ENCODE data around the gene SPECC1. TPM values are rescaled to one million over a fixed set of nuclear protein-coding genes. Genes with fewer than 3 reads are reported as not detected.
"Not testable (repeated sequence)": the region's sequence is repeated elsewhere in the genome, so short reads cannot be mapped to it uniquely, and the experiment has no call there.

Gene SPECC1
- total RNA-seq, 1 experiment from 2014 or later = 128 TPM

DNA sequence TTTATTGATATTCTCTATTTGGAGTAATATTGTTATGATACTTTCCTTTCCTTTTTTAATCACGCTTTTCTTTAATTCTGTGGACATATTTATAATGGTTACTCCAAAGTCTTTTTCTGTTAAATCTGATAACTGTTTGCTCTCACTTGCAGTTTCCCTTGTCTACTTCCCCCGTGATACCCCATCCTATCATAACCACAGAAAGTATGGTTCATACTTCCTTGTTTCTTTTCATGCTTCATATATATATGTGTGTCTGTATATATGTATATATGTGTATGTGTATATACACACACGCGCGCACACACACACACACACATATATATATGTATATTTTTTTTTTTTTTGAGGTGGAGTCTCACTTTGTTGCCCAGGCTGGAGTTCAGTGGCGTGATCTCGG lies 23.5 kb downstream of the SPECC1 start:
- intact Hi-C loops (cut with micrococcal nuclease; ENCODE audit: unreplicated experiment) = no loop called here
- POLR2A ChIA-PET (ENCODE audit: unreplicated experiment) = no interaction called here
- BruUV-seq (replicated peaks) = no TSS peak

DNA sequence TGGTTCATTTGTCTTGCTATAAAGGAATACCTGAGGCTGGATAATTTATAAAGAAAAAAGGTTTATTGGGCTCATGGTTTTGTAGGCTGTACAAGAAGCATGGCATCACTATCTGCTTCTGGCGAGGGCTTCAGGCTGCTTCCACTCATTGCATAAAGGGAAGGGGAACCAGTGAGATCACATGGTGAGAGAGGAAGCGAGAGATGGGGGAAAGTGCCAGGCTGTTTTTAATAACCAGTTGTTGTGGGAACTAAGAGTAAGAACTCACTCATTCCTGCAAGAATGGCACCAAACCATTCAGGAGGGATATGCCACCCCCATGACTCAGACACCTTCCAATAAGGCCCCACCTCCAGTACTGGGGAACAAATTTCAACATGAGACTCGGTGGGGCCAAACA lies 24.3 kb downstream of the SPECC1 start:
- no peaks in the 10 kb centered on the region for H3F3A ChIP-seq (ENCODE audit: insufficient read depth, low read depth)
- H4K20me1 ChIP-seq (ENCODE audit: insufficient read depth) = no peaks in the 10 kb centered on the region
- no peaks in the 10 kb centered on the region for H3K9me2 ChIP-seq (ENCODE audit: insufficient read depth)
- H3K79me2 ChIP-seq (ENCODE audit: low read depth) = no peaks in the 10 kb centered on the region
- no peak overlapping the region for H3K4me3 ChIP-seq
- peaks cover 9% of the 10 kb centered on the region for H3K4me1 ChIP-seq (replicated peaks; ENCODE audit: insufficient read depth)
- H3K36me3 ChIP-seq (ENCODE audit: low read depth) = no peaks in the 10 kb centered on the region
- CTCF ChIA-PET = no interaction called here
- TF ChIP-seq, protein P1, sequence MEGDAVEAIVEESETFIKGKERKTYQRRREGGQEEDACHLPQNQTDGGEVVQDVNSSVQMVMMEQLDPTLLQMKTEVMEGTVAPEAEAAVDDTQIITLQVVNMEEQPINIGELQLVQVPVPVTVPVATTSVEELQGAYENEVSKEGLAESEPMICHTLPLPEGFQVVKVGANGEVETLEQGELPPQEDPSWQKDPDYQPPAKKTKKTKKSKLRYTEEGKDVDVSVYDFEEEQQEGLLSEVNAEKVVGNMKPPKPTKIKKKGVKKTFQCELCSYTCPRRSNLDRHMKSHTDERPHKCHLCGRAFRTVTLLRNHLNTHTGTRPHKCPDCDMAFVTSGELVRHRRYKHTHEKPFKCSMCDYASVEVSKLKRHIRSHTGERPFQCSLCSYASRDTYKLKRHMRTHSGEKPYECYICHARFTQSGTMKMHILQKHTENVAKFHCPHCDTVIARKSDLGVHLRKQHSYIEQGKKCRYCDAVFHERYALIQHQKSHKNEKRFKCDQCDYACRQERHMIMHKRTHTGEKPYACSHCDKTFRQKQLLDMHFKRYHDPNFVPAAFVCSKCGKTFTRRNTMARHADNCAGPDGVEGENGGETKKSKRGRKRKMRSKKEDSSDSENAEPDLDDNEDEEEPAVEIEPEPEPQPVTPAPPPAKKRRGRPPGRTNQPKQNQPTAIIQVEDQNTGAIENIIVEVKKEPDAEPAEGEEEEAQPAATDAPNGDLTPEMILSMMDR (conservative IDR thresholded peaks at IDR 0.05) = no peak
- no peak for TF ChIP-seq EZH2 (IDR thresholded peaks at IDR 0.05; ENCODE audit: low read depth)
- H3K4me2 ChIP-seq = no peak overlapping the region
- no peak for DNase-seq
- intact Hi-C loops (cut with micrococcal nuclease; ENCODE audit: unreplicated experiment) = no loop called here
- no TSS peak for BruUV-seq (replicated peaks)
- no peak overlapping the region for H3K27ac ChIP-seq
- POLR2A ChIA-PET (ENCODE audit: unreplicated experiment) = no interaction called here
- no peak overlapping the region for H2AFZ ChIP-seq
- no peaks in the 10 kb centered on the region for H3K27me3 ChIP-seq (ENCODE audit: insufficient read depth, low read depth)
- no peaks in the 10 kb centered on the region for H3K9me3 ChIP-seq (ENCODE audit: insufficient read depth, low read depth)

More for the DNA sequence above, 23.5 kb downstream of the SPECC1 start:
- Histone ChIP-seq H3K79me2 (ENCODE audit: low read depth) (no peaks in the 10 kb centered on the region), H3K4me1 (replicated peaks; ENCODE audit: insufficient read depth) (peaks cover 15% of the 10 kb centered on the region), H3K27ac (no peak overlapping the region), H3K9me3 (ENCODE audit: insufficient read depth, low read depth) (no peaks in the 10 kb centered on the region), H3K36me3 (ENCODE audit: low read depth) (no peaks in the 10 kb centered on the region), H3K9me2 (ENCODE audit: insufficient read depth) (no peaks in the 10 kb centered on the region), H3K4me3 (no peak overlapping the region), H3K4me2 (no peak overlapping the region), H2AFZ (no peak overlapping the region), H4K20me1 (ENCODE audit: insufficient read depth) (no peaks in the 10 kb centered on the region), H3F3A (ENCODE audit: insufficient read depth, low read depth) (no peaks in the 10 kb centered on the region), H3K27me3 (ENCODE audit: insufficient read depth, low read depth) (no peaks in the 10 kb centered on the region)
- CTCF ChIA-PET = no interaction called here
- TF ChIP-seq, protein P1 (conservative IDR thresholded peaks at IDR 0.05) = no peak
- TF ChIP-seq EZH2 (IDR thresholded peaks at IDR 0.05; ENCODE audit: low read depth) = no peak
- no peak for DNase-seq

DNA sequence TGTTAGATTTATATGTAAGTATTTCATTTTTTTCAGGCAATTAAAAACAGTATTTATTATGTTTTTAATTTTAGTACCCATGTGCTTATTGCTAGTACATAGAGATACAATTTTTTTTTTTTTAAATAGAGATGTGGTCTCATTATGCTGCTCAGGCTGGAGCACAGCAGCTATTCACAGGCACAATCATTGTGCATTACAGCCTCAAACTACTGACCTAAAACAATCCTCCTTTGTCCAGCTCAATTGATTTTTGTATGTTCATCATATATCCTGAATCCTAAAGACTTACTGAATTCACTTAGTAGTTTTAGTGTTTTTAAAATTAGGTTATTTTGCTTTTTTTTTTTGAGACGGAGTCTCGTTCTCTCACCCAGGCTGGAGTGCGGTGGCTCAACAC lies 26.3 kb downstream of the SPECC1 start:
- ChIA-PET POLR2A (ENCODE audit: unreplicated experiment) (no interaction called here), CTCF (no interaction called here)
- Histone ChIP-seq H3K9me3 (ENCODE audit: insufficient read depth, low read depth) (no peaks in the 10 kb centered on the region), H3K4me1 (replicated peaks; ENCODE audit: insufficient read depth) (no peaks in the 10 kb centered on the region), H3K4me3 (no peak overlapping the region), H3F3A (ENCODE audit: insufficient read depth, low read depth) (no peaks in the 10 kb centered on the region), H3K27me3 (ENCODE audit: insufficient read depth, low read depth) (no peaks in the 10 kb centered on the region), H3K9me2 (ENCODE audit: insufficient read depth) (no peaks in the 10 kb centered on the region), H3K4me2 (no peak overlapping the region), H2AFZ (no peak overlapping the region), H3K79me2 (ENCODE audit: low read depth) (no peaks in the 10 kb centered on the region), H3K27ac (no peak overlapping the region), H3K36me3 (ENCODE audit: low read depth) (no peaks in the 10 kb centered on the region), H4K20me1 (ENCODE audit: insufficient read depth) (no peaks in the 10 kb centered on the region)
- BruUV-seq (replicated peaks) = no TSS peak
- TF ChIP-seq, protein P1 (conservative IDR thresholded peaks at IDR 0.05) = no peak
- TF ChIP-seq EZH2 (IDR thresholded peaks at IDR 0.05; ENCODE audit: low read depth) = no peak
- no peak for DNase-seq
- intact Hi-C loops (cut with micrococcal nuclease; ENCODE audit: unreplicated experiment) = no loop called here

DNA sequence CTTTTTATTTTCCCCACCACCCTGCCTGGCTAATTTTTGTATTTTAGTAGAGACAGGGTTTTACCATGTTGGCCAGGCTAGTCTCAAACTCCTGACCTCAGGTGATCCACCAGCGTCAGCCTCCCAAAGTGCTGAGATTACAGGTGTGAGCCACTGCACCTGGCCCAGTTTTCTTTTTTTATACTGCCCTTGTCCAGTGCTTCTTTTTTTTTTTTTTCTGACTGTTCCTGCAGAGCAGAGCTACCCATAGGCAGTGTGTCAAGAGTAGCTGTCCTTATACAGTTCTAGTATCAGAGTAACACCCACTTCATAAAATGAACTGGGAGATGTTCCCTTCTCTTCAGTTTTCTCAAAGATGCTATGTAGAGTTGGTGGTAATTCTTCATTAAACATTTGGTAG lies 28.1 kb downstream of the SPECC1 start:
- H3K27ac ChIP-seq; BruUV-seq (replicated peaks); H3F3A ChIP-seq (ENCODE audit: insufficient read depth, low read depth); H4K20me1 ChIP-seq (ENCODE audit: insufficient read depth); H3K36me3 ChIP-seq (ENCODE audit: low read depth); H3K4me1 ChIP-seq (replicated peaks; ENCODE audit: insufficient read depth); H3K9me3 ChIP-seq (ENCODE audit: insufficient read depth, low read depth); H3K4me2 ChIP-seq; CTCF ChIA-PET; intact Hi-C loops (cut with micrococcal nuclease; ENCODE audit: unreplicated experiment); H2AFZ ChIP-seq; H3K27me3 ChIP-seq (ENCODE audit: insufficient read depth, low read depth); H3K9me2 ChIP-seq (ENCODE audit: insufficient read depth); H3K4me3 ChIP-seq; DNase-seq; H3K79me2 ChIP-seq (ENCODE audit: low read depth): not testable (repeated sequence)
- POLR2A ChIA-PET (ENCODE audit: unreplicated experiment) = interaction anchor here (0.7 kb wide), 1 partner anchor 60 kb away, joined by 12 read pairs; no protein-coding TSS in a partner anchor

All from PC-9 (cell line).